ENCODE data around the gene HEXIM2.

The HEXIM2 gene

GRCh38 chr17:45129426-45129939 lies 32.2 kb upstream of the HEXIM2 start:
- H3K18ac ChIP-seq (ENCODE audit: low read length), result no peak overlapping the region

GRCh38 chr17:45129940-45130680 lies 31.6 kb upstream of the HEXIM2 start:
- Histone ChIP-seq H2BK15ac (replicated peaks; ENCODE audit: low read depth) (no peak overlapping the region), H3K36me3 (ENCODE audit: control insufficient read depth, insufficient read depth, low read length) (no peaks in the 10 kb centered on the region), H4K8ac (ENCODE audit: low read depth, low read length) (no peak overlapping the region), H2AK5ac (ENCODE audit: low read length) (no peak overlapping the region), H4K5ac (ENCODE audit: low read length) (no peak overlapping the region), H3K4me3 (ENCODE audit: low read length) (no peak overlapping the region), H3K18ac (ENCODE audit: low read length) (no peak overlapping the region), H3K23ac (ENCODE audit: low read length) (no peak overlapping the region), H3K27ac (ENCODE audit: low read depth, low read length) (no peak overlapping the region), H2BK5ac (ENCODE audit: low read length) (no peak overlapping the region), H3K4me1 (ENCODE audit: control insufficient read depth, low read depth, low read length) (peaks cover 3% of the 10 kb centered on the region), H3K27me3 (ENCODE audit: insufficient read depth, low read length, poor library complexity) (no peaks in the 10 kb centered on the region), H3K56ac (ENCODE audit: low read length) (no peak overlapping the region), H2BK120ac (ENCODE audit: low read depth, low read length) (no peak overlapping the region), H3K79me2 (ENCODE audit: control insufficient read depth, insufficient read depth, low read length) (no peaks in the 10 kb centered on the region), H3K79me1 (ENCODE audit: low read length) (no peaks in the 10 kb centered on the region), H3K4me2 (ENCODE audit: low read length) (no peak overlapping the region), H3K4ac (ENCODE audit: low read depth, low read length) (no peak overlapping the region), H3K9ac (ENCODE audit: low read length) (no peak overlapping the region)
- no CpG with 5 or more reads among the region's 13 CpGs for WGBS (ENCODE audit: extremely low coverage, insufficient coverage, low lambda C conversion rate)
- DNase-seq, result peak; percentile 61

More at GRCh38 chr17:45129426-45129939, 32.2 kb upstream of the HEXIM2 start:
- Histone ChIP-seq H3K56ac (ENCODE audit: low read length) (peak overlapping the region; percentile 42), H3K27me3 (ENCODE audit: insufficient read depth, low read length, poor library complexity) (no peaks in the 10 kb centered on the region), H3K4me3 (ENCODE audit: low read length) (no peak overlapping the region), H4K5ac (ENCODE audit: low read length) (no peak overlapping the region), H2AK5ac (ENCODE audit: low read length) (no peak overlapping the region), H3K9ac (ENCODE audit: low read length) (no peak overlapping the region), H3K79me2 (ENCODE audit: control insufficient read depth, insufficient read depth, low read length) (no peaks in the 10 kb centered on the region), H3K36me3 (ENCODE audit: control insufficient read depth, insufficient read depth, low read length) (no peaks in the 10 kb centered on the region), H3K4ac (ENCODE audit: low read depth, low read length) (no peak overlapping the region), H3K79me1 (ENCODE audit: low read length) (no peaks in the 10 kb centered on the region), H3K23ac (ENCODE audit: low read length) (no peak overlapping the region), H2BK5ac (ENCODE audit: low read length) (no peak overlapping the region), H3K4me2 (ENCODE audit: low read length) (no peak overlapping the region), H2BK120ac (ENCODE audit: low read depth, low read length) (no peak overlapping the region), H4K8ac (ENCODE audit: low read depth, low read length) (no peak overlapping the region), H3K27ac (ENCODE audit: low read depth, low read length) (no peak overlapping the region), H2BK15ac (replicated peaks; ENCODE audit: low read depth) (no peak overlapping the region), H3K4me1 (ENCODE audit: control insufficient read depth, low read depth, low read length) (peaks cover 3% of the 10 kb centered on the region)
- peak; percentile 75 for DNase-seq
- no CpG with 5 or more reads among the region's 10 CpGs for WGBS (ENCODE audit: extremely low coverage, insufficient coverage, low lambda C conversion rate)

- no peak overlapping the region for H4K5ac ChIP-seq (ENCODE audit: low read length)
- H4K8ac ChIP-seq (ENCODE audit: low read depth, low read length), result no peak overlapping the region
- no peak overlapping the region for H3K18ac ChIP-seq (ENCODE audit: low read length)
- no peak overlapping the region for H2BK15ac ChIP-seq (replicated peaks; ENCODE audit: low read depth)
- no CpG with 5 or more reads among the region's 17 CpGs for WGBS (ENCODE audit: extremely low coverage, insufficient coverage, low lambda C conversion rate)
- H3K23ac ChIP-seq (ENCODE audit: low read length), result no peak overlapping the region
- no peak overlapping the region for H2AK5ac ChIP-seq (ENCODE audit: low read length)
- no peak overlapping the region for H3K4me2 ChIP-seq (ENCODE audit: low read length)
- H2BK120ac ChIP-seq (ENCODE audit: low read depth, low read length), result no peak overlapping the region
- H3K4me1 ChIP-seq (ENCODE audit: control insufficient read depth, low read depth, low read length), result peaks cover 5% of the 10 kb centered on the region
- H3K27ac ChIP-seq (ENCODE audit: low read depth, low read length), result no peak overlapping the region
- no peak overlapping the region for H2BK5ac ChIP-seq (ENCODE audit: low read length)
- no peaks in the 10 kb centered on the region for H3K36me3 ChIP-seq (ENCODE audit: control insufficient read depth, insufficient read depth, low read length)
- H3K9ac ChIP-seq (ENCODE audit: low read length), result no peak overlapping the region
- no peak overlapping the region for H3K56ac ChIP-seq (ENCODE audit: low read length)
- no peak for DNase-seq
- H3K4me3 ChIP-seq (ENCODE audit: low read length), result no peak overlapping the region
- no peaks in the 10 kb centered on the region for H3K79me2 ChIP-seq (ENCODE audit: control insufficient read depth, insufficient read depth, low read length)
- no peaks in the 10 kb centered on the region for H3K79me1 ChIP-seq (ENCODE audit: low read length)
- H3K4ac ChIP-seq (ENCODE audit: low read depth, low read length), result no peak overlapping the region
- H3K27me3 ChIP-seq (ENCODE audit: insufficient read depth, low read length, poor library complexity), result no peaks in the 10 kb centered on the region
These were observed 30.7 kb upstream of the HEXIM2 start for GRCh38 chr17:45130681-45131615.

- Histone ChIP-seq H3K79me2 (ENCODE audit: control insufficient read depth, insufficient read depth, low read length) (no peaks in the 10 kb centered on the region), H3K36me3 (ENCODE audit: control insufficient read depth, insufficient read depth, low read length) (no peaks in the 10 kb centered on the region), H3K27me3 (ENCODE audit: insufficient read depth, low read length, poor library complexity) (no peaks in the 10 kb centered on the region), H3K27ac (ENCODE audit: low read depth, low read length) (no peak overlapping the region), H2BK15ac (replicated peaks; ENCODE audit: low read depth) (no peak overlapping the region), H4K8ac (ENCODE audit: low read depth, low read length) (no peak overlapping the region), H3K18ac (ENCODE audit: low read length) (peak overlapping the region; percentile 62), H3K79me1 (ENCODE audit: low read length) (no peaks in the 10 kb centered on the region), H4K5ac (ENCODE audit: low read length) (no peak overlapping the region), H3K4ac (ENCODE audit: low read depth, low read length) (no peak overlapping the region), H2BK5ac (ENCODE audit: low read length) (no peak overlapping the region), H3K4me2 (ENCODE audit: low read length) (peak overlapping the region; percentile 68), H3K4me3 (ENCODE audit: low read length) (peak overlapping the region; percentile 60), H3K23ac (ENCODE audit: low read length) (no peak overlapping the region), H2BK120ac (ENCODE audit: low read depth, low read length) (no peak overlapping the region), H3K4me1 (ENCODE audit: control insufficient read depth, low read depth, low read length) (peaks cover 5% of the 10 kb centered on the region), H2AK5ac (ENCODE audit: low read length) (no peak overlapping the region), H3K56ac (ENCODE audit: low read length) (peak overlapping the region; percentile 89), H3K9ac (ENCODE audit: low read length) (peak overlapping the region; percentile 70)
- peak; percentile 68 for DNase-seq
- WGBS (ENCODE audit: extremely low coverage, insufficient coverage, low lambda C conversion rate), result no CpG with 5 or more reads among the region's 46 CpGs
These were observed 29.9 kb upstream of the HEXIM2 start for GRCh38 chr17:45131616-45132319.

- no peaks in the 10 kb centered on the region for H3K36me3 ChIP-seq (ENCODE audit: control insufficient read depth, insufficient read depth, low read length)
- no peak within 1 kb of the TSS for H2BK120ac ChIP-seq (ENCODE audit: low read depth, low read length)
- H3K27me3 ChIP-seq (ENCODE audit: insufficient read depth, low read length, poor library complexity), result no peaks in the 10 kb centered on the region
- no peak within 1 kb of the TSS for H3K27ac ChIP-seq (ENCODE audit: low read depth, low read length)
- H3K18ac ChIP-seq (ENCODE audit: low read length), result peak within 1 kb of the TSS; percentile 62
- no peak within 1 kb of the TSS for H3K23ac ChIP-seq (ENCODE audit: low read length)
- H3K56ac ChIP-seq (ENCODE audit: low read length), result peak within 1 kb of the TSS; percentile 91
- H3K79me2 ChIP-seq (ENCODE audit: control insufficient read depth, insufficient read depth, low read length), result no peaks in the 10 kb centered on the region
- H3K4ac ChIP-seq (ENCODE audit: low read depth, low read length), result no peak within 1 kb of the TSS
- peak within 1 kb of the TSS; percentile 84 for H3K9ac ChIP-seq (ENCODE audit: low read length)
- no peak within 1 kb of the TSS for H2BK15ac ChIP-seq (replicated peaks; ENCODE audit: low read depth)
- WGBS (ENCODE audit: extremely low coverage, insufficient coverage, low lambda C conversion rate), result no CpG with 5 or more reads among the region's 36 CpGs
- peak within 1 kb of the TSS; percentile 98 for H3K4me2 ChIP-seq (ENCODE audit: low read length)
- no peak within 1 kb of the TSS for H2AK5ac ChIP-seq (ENCODE audit: low read length)
- no peak within 1 kb of the TSS for H4K8ac ChIP-seq (ENCODE audit: low read depth, low read length)
- peaks cover 5% of the 10 kb centered on the region for H3K4me1 ChIP-seq (ENCODE audit: control insufficient read depth, low read depth, low read length)
- peak within 1 kb of the TSS; percentile 62 for H3K4me3 ChIP-seq (ENCODE audit: low read length)
- no peak within 1 kb of the TSS for H2BK5ac ChIP-seq (ENCODE audit: low read length)
- DNase-seq, result no peak
- no peaks in the 10 kb centered on the region for H3K79me1 ChIP-seq (ENCODE audit: low read length)
- no peak within 1 kb of the TSS for H4K5ac ChIP-seq (ENCODE audit: low read length)
These were observed 29.4 kb upstream of the HEXIM2 start, which contains the start of gene PLCD3 for GRCh38 chr17:45132320-45132571. PLCD3 (minus strand) TSS chr17:45132515; CDS start chr17:45132410, 105 bp downstream.

Data from mesendoderm (in vitro differentiated cells).